ENCODE results near the gene TM9SF2.
"Not testable (repeated sequence)": the region's sequence is repeated elsewhere in the genome, so short reads cannot be mapped to it uniquely, and the experiment has no call there.

TM9SF2 gene

DNA sequence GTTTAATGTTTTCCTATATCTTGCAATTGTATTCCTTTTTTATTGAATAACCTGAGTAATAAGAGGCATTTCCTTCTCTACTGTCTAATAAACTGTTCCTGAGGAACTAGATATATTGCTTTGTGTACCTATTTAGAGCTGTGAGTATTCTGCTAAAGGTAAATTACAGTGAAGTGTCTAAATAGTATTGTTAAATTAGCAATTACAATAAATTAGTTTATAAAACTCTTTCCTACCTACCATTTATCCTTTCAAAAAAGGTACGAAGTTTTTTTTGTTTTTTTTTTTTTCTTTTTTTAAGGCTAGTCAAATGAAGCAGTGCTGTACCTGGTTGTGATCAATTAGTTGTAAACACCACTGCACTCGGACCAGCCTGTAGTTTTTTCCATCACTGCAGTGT lies 34.8 kb downstream of the TM9SF2 start:
- DNase-seq (ENCODE audit: low read depth), result no peak

DNA sequence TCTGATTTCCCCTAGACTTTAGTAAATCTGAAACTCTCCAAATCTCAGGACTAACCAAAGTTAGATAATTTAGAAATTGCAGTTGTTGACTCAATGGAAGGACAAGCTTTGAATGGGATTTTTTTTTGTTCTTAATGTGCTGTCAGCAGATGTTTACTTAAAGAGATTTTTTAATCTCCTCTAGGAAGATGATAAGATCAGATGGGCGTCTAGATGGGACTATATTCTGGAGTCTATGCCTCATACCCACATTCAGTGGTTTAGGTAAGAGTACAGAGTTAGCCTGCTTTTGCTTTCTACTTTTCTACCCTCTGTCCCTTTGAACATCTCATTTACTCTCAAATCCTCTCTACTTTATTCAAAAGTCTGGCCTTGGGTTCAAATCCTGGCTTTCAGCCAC lies 39.3 kb downstream of the TM9SF2 start:
- DNase-seq (ENCODE audit: low read depth), result no peak

DNA sequence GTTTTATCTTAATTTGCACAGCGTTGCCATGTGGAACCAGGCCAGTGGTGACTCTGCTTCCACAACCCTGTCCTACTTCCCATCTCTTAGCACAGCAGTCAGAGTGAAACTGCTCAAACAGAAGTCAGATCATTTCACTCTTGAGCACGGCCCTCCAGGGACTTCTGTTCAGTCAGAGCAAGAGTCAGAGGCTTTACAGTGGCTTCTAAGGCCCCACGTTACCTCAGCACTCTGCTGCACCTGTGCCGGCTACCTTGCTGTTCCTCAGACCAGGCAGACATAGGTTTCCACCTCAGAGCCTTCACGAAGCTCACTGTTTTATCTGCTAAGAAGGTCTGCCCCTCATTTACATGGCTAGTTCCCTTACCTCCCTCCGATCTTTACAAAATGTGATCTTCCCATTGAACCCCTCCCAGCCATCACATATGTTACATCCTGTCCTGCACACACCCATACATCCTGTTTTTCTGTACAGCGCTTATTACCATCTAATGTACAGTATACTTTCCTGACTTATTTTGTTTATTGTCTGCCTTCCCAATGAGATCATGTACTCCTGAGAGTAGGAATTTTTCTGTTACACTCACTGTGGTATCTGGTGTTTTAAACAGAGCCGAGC lies 41.6 kb downstream of the TM9SF2 start:
- DNase-seq (ENCODE audit: low read depth), result no peak

DNA sequence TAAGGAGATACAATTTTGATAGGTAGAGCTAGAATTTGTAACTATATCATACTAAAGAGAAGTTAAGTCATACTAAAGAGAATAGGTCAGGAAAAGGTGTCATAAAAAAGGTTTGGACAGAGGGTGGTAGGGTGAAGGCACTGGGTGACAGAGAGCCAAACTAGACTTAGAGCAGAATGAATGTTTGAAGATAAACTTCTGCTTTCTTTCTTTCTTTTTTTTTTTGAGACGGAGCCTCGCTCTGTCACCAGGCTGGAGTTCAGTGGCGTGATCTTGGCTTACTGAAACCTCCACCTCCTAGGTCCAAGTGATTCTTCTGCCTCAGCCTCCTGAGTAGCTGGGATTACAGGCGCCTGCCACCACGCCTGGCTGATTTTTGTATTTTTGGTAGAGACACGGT lies 44.1 kb downstream of the TM9SF2 start:
- no peak for DNase-seq (ENCODE audit: low read depth)

DNA sequence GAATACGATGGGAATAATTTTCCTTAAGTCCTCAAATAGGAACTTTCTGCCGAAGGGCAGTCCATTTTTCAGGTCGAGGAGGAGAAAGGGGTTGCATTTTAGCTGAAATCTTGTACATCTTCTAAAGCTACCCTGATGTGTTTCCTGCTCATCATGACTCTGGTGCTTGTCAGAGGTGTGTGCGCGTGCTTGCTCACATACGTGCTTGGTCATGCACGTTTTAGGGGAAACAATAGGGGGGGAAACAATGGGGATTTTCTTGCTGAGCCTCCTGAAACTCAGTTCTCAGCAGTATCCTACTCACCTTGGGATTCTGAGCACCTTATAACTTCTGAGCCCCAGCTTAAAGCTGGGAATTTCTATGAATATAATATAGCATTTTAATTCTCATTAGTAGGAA lies 44.7 kb downstream of the TM9SF2 start:
- DNase-seq (ENCODE audit: low read depth), result no peak

DNA sequence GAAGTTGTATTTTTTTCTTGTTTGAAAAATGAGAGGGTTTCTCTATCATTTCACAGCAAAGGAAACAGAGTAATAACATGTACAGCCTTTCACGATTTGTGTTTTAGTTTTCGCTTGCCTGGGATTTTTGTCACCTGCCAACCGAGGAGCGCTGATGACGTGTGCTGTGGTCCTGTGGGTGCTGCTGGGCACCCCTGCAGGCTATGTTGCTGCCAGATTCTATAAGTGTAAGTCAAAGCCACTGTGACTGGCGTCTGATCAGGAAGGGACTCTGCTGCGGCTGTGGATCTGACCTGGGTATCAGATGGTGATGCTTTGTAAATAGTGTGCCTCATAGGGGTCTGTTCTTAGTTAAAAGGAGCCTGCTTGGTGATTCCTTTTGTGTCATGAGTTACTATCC lies 45.6 kb downstream of the TM9SF2 start:
- DNase-seq (ENCODE audit: low read depth), result no peak

DNA sequence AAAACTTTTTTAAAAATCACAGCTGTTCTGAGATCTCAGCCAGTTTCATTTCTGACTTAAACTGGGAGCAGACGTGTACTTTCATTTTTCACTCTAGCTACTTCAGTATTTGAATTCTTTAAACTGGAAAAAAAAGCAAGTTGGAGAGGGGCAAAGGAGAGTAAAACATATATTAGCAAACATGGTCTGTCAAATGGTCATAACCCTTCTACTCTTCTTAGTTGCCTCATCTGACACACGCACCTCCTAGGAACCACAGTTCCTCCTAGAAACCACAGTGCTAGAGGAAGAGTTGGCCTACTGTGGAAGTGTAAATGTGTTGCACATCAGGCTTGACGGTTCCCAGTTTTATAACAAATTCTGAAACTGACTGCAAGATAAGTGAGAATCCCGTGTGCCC lies 47.2 kb downstream of the TM9SF2 start:
- no peak for DNase-seq (ENCODE audit: low read depth)

DNA sequence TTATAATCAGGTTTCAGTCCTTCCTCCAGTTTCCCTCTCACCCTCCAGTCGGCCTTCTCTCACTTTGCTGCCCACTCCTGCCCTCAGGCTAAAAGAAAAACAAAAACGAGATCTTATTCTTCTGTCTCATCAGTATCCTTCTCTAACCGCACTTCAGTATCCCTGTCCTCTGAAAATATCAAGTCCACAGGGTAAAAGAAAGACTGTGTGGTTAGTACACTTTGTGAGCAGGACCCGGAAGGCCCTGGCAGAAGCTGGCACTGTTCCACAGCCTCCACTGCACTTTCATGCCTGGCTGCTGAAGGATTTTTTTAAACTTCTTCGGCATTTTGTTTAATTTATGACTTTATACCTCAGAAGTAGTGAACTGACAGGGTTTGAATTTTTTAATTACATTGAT lies 51.8 kb downstream of the TM9SF2 start:
- DNase-seq (ENCODE audit: low read depth), result no peak

DNA sequence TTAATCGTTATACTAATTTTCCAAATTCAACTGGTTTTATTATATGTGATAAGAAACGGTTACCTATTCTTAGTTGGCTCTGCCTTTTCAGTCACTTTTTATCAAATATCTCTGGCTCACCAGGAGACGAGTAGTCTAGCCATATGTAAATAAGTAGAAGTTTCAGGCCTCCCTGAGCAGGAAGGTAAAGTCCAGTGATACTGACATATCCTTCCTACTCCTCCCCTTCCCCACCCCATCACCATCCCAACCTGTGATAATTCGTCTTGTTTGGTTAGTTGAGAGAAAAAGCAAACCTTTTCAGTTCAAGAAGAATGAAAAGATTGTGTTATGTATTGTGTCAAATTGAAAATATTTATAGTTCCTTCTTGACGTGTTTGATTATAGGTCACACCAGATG lies 53.9 kb downstream of the TM9SF2 start:
- DNase-seq (ENCODE audit: low read depth), result no peak

DNA sequence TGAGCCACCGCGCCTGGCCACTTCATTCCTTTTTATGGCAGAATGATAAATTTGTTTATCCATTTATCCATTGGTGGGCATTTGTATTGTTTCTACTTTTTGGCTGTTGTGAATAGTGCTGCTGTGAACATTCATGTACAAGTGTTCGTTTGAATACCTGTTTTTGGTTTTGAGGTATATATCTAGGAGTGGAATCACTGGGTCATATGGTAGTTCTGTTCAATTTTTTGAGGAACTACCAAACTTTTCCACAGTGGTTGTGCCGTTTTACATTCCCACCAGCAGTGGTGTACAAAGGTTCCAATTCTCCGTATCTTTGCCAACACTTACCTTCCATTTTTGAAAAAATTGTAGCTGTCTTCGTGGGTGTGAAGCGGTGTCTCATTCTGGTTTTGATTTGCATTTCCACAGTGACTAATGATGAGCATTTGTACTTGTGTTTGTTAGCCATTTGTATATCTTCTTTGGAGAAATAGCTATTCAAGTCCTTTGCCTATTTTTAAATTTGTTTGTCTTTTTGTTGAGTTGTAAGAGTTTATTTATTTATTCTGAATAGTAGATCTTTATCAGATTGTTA lies 55.7 kb downstream of the TM9SF2 start:
- DNase-seq (ENCODE audit: low read depth), result no peak

DNA sequence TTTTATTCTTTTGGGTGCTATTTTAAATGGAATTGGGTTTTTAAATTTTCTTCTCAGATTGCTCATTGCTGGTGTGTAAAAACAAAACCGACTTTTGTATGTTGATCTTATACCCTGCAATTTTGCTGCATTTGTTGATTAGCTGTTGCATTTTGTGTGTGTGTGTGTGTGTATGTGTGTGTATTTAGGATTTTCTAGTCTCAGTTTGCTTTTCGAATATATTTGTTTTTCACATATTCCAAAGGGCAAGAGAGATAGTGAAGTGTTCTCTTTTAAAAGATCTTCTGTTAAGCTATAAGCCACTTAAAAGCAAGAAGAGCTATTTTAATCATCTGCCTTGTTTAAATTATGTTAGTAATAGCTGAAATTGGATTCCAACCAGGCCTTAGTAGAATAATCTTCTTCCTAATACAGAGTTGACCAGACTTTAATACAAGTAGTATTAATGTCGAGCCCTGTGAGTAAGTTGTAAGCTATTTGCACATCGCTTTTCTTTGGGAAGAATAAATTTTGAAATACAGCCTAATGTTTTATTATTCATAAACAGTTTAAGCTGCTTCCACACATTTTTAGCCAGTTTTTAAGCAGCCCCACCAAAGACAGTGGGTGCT lies 57.4 kb downstream of the TM9SF2 start:
- no peak for DNase-seq (ENCODE audit: low read depth)

DNA sequence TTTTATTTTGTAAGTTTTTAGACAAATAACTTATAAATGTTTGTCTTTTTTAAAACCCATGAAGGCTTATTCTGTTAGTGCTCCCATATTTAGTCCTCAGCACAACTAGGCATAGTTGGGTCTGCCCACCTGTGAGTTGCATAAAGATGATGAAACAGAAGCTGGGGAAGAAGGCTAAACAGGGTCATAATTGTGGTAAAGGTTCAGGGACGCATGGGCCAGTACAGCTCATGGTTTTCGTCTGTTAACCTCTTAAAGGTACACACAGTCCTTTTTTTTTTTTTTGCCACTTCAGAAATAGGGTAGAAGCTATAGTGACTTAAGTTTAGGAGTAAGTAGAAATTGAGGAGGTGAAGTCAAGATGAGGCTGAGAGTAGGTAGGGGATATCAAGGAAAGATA lies 58.3 kb downstream of the TM9SF2 start:
- DNase-seq (ENCODE audit: low read depth), result no peak

DNA sequence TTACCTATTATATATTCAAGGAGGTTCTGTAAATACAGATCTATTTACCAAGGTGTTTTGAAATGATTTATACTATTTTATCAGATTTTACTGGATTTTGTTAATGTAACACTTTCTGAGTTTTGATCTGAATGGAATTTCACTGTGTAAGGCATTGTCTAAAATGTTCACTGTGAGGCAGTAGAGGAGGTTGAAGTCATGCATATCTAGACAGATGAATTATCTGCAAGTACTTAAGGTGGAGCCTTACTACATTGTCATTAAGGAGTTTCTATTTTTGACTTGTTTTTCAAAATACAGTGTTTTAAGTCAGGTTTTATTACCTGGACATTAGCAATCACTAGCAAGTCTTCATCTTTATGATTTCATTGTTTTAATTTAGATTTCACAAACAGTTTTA lies 62.1 kb downstream of the TM9SF2 start:
- DNase-seq (ENCODE audit: low read depth), result no peak

DNA sequence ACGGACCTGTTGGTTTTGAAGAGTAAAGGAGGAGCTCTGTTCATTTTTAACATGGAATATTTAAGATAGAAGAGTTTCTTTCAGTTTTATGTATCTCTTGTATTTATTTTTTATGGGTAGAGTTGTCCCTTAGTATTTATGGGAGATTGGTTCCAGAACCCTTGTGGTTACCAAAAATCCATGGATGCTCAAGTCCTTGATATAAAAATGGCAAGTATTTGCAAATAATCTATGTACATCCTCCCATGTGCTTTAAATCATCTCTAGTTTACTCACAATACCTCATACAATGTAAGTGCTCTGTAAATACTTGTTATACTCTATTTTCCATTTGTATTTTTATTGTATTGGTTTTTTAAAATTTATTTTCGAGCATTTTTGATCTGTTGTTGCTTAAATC lies 63.1 kb downstream of the TM9SF2 start:
- DNase-seq (ENCODE audit: low read depth), result no peak

DNA sequence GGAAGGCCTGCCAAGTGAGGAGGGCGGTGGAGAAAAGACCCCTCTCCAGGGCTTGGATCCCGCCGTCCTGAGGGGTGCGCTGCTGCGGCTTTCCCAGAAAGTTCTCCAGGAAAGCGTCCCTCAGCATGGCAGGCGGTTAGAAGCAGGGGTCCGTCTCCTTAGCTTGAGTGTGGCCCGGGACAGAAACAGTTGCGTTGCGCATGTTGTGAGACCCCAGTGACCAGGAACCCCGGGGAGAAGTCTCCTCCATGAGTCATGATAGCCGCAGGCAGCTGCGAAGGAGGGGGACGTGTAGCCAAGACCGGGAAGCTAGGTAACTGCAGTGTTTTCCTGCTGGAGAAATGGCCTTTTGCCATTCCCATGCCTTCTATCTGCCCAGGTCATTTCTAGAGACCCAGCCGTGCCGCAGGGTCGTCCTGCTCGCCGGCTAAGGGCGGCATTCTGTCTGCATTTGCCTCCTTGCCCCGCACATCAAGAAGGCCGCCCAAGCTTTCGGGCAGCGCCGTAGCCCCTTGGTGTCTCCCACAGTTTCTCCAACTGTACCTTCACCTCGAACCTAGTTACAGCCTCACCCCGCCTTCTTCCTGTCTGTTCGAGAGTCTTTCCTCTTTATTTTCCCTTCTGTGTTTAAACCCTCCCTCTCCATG lies 64.3 kb downstream of the TM9SF2 start:
- no peak for DNase-seq (ENCODE audit: low read depth)

DNA sequence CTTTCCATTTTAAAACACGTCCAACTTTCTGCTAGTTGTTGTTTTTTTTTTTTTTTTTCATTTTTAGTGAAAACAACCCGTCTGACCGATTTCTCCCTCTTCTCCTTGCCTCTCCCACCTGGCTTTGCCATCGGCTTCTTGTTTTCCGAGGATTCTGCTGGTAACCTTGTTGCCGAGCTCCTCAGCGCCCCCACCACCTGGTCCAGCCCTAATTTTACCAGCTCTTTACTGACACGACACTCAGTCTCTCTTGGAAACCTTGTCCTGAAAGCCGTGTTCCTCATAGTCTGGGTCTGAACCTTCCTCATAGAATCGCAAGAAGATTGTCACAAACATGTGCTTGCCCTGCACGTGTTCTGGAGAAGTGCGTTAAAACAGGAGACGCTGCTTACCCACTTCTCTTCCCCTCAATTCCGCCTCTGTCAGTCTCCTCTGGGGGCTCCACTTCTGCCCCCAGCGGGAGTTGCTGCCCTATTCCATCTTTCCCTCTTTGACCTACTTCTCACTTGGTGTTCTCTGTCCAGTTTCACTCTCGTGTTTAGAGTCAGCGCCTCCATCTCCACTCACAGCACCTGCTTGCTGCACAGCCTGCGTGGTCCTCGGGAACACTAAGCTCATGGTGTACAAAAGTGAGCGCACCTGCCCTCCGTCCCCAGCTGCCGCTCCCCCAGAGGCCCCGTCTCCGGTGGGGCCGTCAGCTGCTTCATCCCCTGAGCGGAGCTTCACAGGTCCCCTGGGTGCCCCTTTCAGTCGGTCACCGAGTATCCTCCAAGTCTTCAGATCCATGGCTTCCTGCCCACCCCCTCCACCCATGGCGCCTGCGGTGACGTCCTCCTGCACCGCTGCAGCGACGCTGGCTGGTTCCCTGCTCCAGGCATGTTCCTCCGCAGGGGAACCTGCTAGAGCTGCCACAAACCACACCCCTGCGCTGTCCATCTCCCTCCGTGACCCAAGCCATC lies 65.1 kb downstream of the TM9SF2 start:
- DNase-seq (ENCODE audit: low read depth), result no peak

DNA sequence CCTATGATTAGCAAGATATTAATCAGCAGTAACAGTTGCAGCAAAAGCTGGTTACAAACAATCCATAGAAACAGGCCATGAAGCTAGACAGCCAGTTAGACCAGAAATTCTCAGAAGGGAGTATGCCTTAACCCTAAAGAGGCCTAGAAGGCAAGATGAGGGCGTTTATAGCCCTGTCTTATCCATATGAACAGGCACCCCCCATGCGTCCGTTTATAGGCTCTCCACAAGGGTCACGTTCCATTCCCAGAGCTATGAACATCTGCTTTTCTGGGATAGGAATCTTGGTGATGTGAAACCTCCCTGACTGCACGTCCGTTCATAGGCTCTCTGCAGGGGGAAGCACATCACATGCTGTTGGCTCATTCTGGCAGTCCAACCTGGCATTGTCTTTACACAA lies 67.6 kb downstream of the TM9SF2 start:
- not testable (repeated sequence) for DNase-seq (ENCODE audit: low read depth)

DNA sequence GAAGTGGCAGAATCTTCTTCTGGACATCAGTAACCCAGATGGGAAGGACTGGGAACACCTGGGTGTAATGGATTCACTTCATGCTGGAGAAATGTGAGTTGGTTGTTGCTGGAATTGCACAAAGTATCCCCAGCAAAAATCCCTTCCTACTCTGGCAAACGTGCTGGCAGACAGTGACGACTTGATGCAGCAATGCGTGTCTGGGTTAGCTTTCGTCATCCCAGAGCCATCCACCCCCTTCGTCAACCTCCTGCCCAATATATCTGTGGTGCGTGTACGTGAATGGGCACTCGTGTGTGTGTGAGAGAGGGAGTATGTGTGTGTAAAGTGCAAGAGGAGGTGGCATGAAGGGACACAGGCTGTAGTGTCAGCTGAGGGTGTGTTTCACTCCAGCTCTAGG lies 70.9 kb downstream of the TM9SF2 start:
- DNase-seq (ENCODE audit: low read depth), result no peak

DNA sequence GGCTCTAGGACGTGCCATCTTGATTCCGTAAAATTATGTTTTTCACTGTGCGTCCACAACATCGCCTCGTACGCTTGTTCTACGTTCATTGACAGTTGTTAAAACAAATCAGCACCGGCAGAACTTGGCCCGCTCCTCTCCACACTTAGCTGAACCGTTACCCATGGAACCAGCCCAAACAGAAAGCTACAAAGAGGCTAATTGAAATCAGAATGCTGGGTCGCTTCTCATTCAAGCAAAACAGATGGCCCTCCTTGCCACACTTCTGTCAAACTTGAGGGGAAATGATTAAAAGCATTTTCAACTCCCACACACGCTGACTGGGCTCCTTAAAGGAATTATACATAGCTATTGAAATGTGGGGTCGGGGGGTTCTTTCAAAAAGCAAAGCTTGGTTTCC lies 71.6 kb downstream of the TM9SF2 start:
- no peak for DNase-seq (ENCODE audit: low read depth)

DNA sequence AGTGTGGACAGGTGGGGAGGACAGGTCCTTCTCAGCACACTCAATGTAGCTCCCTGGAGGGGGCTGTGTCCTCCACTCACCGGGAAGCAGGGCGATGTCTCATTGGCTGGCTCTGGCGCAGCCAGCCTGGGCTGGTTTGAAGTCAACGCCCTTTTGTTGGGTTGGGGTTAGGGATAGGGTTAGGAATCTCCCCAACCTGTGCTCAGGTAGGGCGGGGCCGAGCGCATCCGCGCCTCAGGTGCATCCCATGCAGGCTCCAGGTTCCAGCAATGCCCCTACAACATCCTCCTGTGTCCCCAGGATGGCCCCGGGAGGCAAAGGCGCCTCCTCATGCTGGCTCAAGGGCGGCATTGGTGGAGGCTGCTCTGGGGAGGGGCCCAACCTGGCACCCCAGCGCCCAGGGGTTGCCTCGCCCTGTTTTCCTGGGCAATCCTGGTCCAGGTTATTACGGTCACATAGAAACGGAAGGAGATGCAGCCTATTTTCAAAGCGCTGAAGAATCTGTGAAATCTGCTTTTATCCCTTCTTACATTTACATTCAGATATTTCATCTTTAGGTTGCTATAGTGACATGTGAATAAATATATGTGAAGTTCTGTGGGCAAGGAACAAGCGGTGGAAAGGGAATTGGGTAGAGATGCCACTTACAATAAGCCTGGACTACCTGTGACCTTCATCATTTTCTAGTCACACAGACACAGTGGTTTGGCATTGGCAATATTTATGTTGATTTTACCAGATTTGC lies 74.3 kb downstream of the TM9SF2 start:
- no peak for DNase-seq (ENCODE audit: low read depth)
